Ovary (tissue), 9 donors: Measurements from ENCODE around the gene KCNAB1. TPM values are rescaled to one million over a fixed set of nuclear protein-coding genes. Genes with fewer than 3 reads are reported as not detected.

Experiments used
- DNase-seq, 5 donors: peaks; one replicate each; pipeline ENCODE4 v3.0.0-alpha.2; 2019 to 2020
- H3K27ac ChIP-seq, 2 donors: fragments of 200-600 bp; one replicate each; pipeline versions ENCODE4 v1.5.1 to v1.8.0; 2019 to 2022
- H3K27me3 ChIP-seq: fragments of 200-600 bp; one replicate; pipeline ENCODE4 v1.8.0; 2022
- H3K36me3 ChIP-seq: fragments of 200-600 bp; sonication (generic); one replicate; pipeline ENCODE4 v1.5.1; 2019
- H3K4me1 ChIP-seq: one replicate; pipeline ENCODE4 v1.8.1; 2013; ENCODE audit warnings: mild to moderate bottlenecking, moderate library complexity; ENCODE audit not compliant: insufficient read depth
- H3K4me3 ChIP-seq: fragments of 200-600 bp; sonication (generic); one replicate; pipeline ENCODE4 v1.5.1; 2017
- H3K9me3 ChIP-seq, 2 donors: fragments of 200-600 bp in 1 of 2; sonication (generic) in 1 of 2; one replicate each; pipeline versions ENCODE4 v1.5.1 to v1.8.1; 2013 to 2019; ENCODE audit warnings: mild to moderate bottlenecking in 1 of 2, moderate library complexity in 1 of 2
- EP300 ChIP-seq: sonication (generic); formaldehyde crosslinking; IDR thresholded peaks from one replicate; pipeline ENCODE4 v1.6.1; 2017; ENCODE audit warnings: antibody characterized with exemption
- POLR2A ChIP-seq: fragments of 450-650 bp; IDR thresholded peaks from one replicate; pipeline ENCODE4 v1.6.1; 2017; ENCODE audit warnings: antibody characterized with exemption, mild to moderate bottlenecking, moderate library complexity
- WGBS, 3 donors: extraction: QIAGEN DNeasy Blood & Tissue Kit in 1 of 3; methylation state at CpG; one replicate each; pipeline versions ENCODE4 v1.1.5 to v1.1.7; 2013 to 2017; 5-methylcytosine and 5-hydroxymethylcytosine counted together
- intact Hi-C, 4 donors: fragments of 100-400 bp; cut with DNase I; formaldehyde crosslinking; loops; one replicate each; pipeline versions ENCODE4 v1.11.0 to v1.15.1; 2022 to 2023
- polyA plus RNA-seq, 2 donors: library from polyadenylated mRNA; stranded (reverse); fragments of 200-250 nt in 1 of 2; fragments of 350-450 nt in 1 of 2; fragmentation: Illumina TruSeq in 1 of 2; extraction: RNeasy Lipid Tissue Mini Kit (QIAGEN cat#74804) in 1 of 2; gene quantifications; one replicate each; pipeline ENCODE4 v1.2.3, GENCODE V29; 2013 to 2014
- total RNA-seq, 7 donors: library from RNA; depleted of rRNA in 2 of 7; stranded (reverse); fragments of >200 nt in 2 of 7; fragmentation: NEBNext Ultra II Directional in 3 of 7; extraction: Animal tissue kit (Norgen Biotek cat#: 25700) in 3 of 7; gene quantifications; one replicate each; pipeline versions ENCODE4 v1.1.0 to v1.2.4, GENCODE V29; 2016 to 2023
- TF ChIP-seq, protein P1 (sequence below), 3 donors: fragments of 450-650 bp in 2 of 3; fragments of 200-600 bp in 1 of 3; IDR thresholded peaks; one replicate each; pipeline versions ENCODE4 v1.5.1 to v1.8.0; 2016 to 2022; ENCODE audit warnings: antibody characterized with exemption in 3 of 3, mild to moderate bottlenecking in 1 of 3
- donor health status: DM: no; HTN: no; CAD: no; lungs with moderate emphysema.
- donor health status: DM: no; HTN: no; CAD: no.
- donor health status: Bipolar disorder and iron deficiency.
- donor health status: DM: yes; HTN: yes; CAD: no.
- donor health status: DM: no; HTN: no; CAD: no.
- donor health status: DM: yes; HTN: yes; CAD: no.

The KCNAB1 gene
- total and polyA plus RNA-seq, 9 donors = 0.60 to 8.0 (median 2.4) TPM

GRCh38 chr3:156582532-156583183 lies 462.3 kb downstream of the KCNAB1 start:
- intact Hi-C loops = no loop called here
- H3K4me3 ChIP-seq = no peak overlapping the region
- 89 to 95% (median 91%) methylated on average over 4 of the region's 4 CpGs for WGBS, 3 donors
- no peaks in the 10 kb centered on the region for H3K36me3 ChIP-seq
- no peaks in the 10 kb centered on the region for H3K4me1 ChIP-seq
- TF ChIP-seq, protein P1, sequence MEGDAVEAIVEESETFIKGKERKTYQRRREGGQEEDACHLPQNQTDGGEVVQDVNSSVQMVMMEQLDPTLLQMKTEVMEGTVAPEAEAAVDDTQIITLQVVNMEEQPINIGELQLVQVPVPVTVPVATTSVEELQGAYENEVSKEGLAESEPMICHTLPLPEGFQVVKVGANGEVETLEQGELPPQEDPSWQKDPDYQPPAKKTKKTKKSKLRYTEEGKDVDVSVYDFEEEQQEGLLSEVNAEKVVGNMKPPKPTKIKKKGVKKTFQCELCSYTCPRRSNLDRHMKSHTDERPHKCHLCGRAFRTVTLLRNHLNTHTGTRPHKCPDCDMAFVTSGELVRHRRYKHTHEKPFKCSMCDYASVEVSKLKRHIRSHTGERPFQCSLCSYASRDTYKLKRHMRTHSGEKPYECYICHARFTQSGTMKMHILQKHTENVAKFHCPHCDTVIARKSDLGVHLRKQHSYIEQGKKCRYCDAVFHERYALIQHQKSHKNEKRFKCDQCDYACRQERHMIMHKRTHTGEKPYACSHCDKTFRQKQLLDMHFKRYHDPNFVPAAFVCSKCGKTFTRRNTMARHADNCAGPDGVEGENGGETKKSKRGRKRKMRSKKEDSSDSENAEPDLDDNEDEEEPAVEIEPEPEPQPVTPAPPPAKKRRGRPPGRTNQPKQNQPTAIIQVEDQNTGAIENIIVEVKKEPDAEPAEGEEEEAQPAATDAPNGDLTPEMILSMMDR (IDR thresholded peaks at IDR 0.05) = no peak
- no peak for TF ChIP-seq POLR2A
- TF ChIP-seq EP300 = no peak
- no peaks in the 10 kb centered on the region for H3K27me3 ChIP-seq
- DNase-seq = no peak
- no peak overlapping the region for H3K27ac ChIP-seq
- no peaks in the 10 kb centered on the region for H3K9me3 ChIP-seq

- intact Hi-C loops = no loop called here
- H3K9me3 ChIP-seq = no peaks in the 10 kb centered on the region
These were observed 463.1 kb downstream of the KCNAB1 start for GRCh38 chr3:156583469-156583868.

GRCh38 chr3:156586905-156587759 lies 466.8 kb downstream of the KCNAB1 start:
- no peaks in the 10 kb centered on the region for H3K4me1 ChIP-seq
- WGBS, 3 donors = 29 to 38% (median 32%) methylated on average over 5 of the region's 5 CpGs
- intact Hi-C loops = no loop called here
- H3K9me3 ChIP-seq = no peaks in the 10 kb centered on the region
- no peak overlapping the region for H3K27ac ChIP-seq
- no peaks in the 10 kb centered on the region for H3K27me3 ChIP-seq
- H3K36me3 ChIP-seq = no peaks in the 10 kb centered on the region
- TF ChIP-seq, protein P1 (IDR thresholded peaks at IDR 0.05) = no peak
- TF ChIP-seq POLR2A = no peak
- no peak for TF ChIP-seq EP300
- no peak for DNase-seq
- no peak overlapping the region for H3K4me3 ChIP-seq

More at GRCh38 chr3:156583469-156583868, 463.1 kb downstream of the KCNAB1 start:
- no peak overlapping the region for H3K27ac ChIP-seq
- H3K27me3 ChIP-seq = no peaks in the 10 kb centered on the region
- DNase-seq = no peak
- TF ChIP-seq, protein P1 (IDR thresholded peaks at IDR 0.05) = no peak
- TF ChIP-seq POLR2A (no peak), EP300 (no peak)
- no peaks in the 10 kb centered on the region for H3K36me3 ChIP-seq
- H3K4me1 ChIP-seq = no peaks in the 10 kb centered on the region
- H3K4me3 ChIP-seq = no peak overlapping the region

DNA sequence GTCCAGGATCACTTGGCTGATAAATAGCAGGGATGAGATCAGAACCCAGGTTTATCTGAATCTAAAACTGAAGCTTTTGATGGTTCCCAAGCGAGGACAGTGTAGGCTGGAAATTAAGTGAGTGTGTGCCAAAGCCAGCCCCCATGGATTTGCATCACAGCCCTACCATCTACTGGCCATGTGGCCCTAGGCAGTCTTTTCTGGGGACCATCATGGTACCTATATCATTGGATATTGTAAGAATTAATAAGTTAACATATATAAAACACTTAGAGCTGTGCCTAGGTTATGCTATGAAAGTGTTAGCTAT lies 467.3 kb downstream of the KCNAB1 start:
- Histone ChIP-seq H3K36me3 (no peaks in the 10 kb centered on the region), H3K27ac (no peak overlapping the region), H3K4me3 (no peak overlapping the region), H3K9me3 (no peaks in the 10 kb centered on the region), H3K4me1 (no peaks in the 10 kb centered on the region), H3K27me3 (no peaks in the 10 kb centered on the region)
- intact Hi-C loops = no loop called here
- TF ChIP-seq, protein P1 (IDR thresholded peaks at IDR 0.05) = no peak
- TF ChIP-seq POLR2A = no peak
- TF ChIP-seq EP300 = no peak
- no peak for DNase-seq
- 40 to 55% (median 45%) methylated on average over 1 of the region's 1 CpG for WGBS, 3 donors

Other genes starting within 250 kb of the KCNAB1 start
- 10 to 100 TPM; 22.2 to 62.1 (median 48.9) TPM for gene GMPS, start 249.9 kb upstream of the KCNAB1 start, total RNA-seq
- 10 to 100 TPM; 16.2 to 47.2 TPM for gene GMPS, start 249.9 kb upstream of the KCNAB1 start, polyA plus RNA-seq